ENCODE measurements around the gene FAP. TPM values are rescaled to one million over a fixed set of nuclear protein-coding genes. Genes with fewer than 3 reads are reported as not detected.

The FAP gene
- 50.0 TPM for total RNA-seq

GRCh38 chr2:162243294-162243693 is at the start of gene FAP:
Gene FAP, minus strand, starts transcription at chr2:162243445. Its CDS starts 118 bp downstream, at chr2:162243327.
- DNase-seq = peak; percentile 92

DNA sequence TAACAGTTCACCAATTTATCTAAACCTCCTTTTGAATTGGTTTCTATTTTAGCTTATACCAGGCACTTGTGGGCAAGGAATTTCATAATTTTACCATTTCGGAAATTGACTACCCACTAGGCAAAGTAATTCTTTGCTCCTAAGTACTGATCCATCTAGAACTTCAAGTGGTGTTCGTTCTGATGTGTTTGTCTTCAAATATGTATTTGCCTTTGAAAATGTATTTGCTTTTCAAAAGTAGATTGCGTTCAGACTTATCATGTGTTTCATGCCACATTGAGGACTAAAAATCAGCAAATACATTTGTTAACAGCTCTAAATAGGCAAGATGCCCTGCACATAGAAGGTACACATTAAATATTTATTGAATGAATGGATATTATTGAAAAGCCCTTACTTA is 48.5 kb upstream of the FAP start:
- DNase-seq = no peak

GRCh38 chr2:162282765-162283425 is 39.6 kb upstream of the FAP start:
- peak; percentile 30 for DNase-seq

DNA sequence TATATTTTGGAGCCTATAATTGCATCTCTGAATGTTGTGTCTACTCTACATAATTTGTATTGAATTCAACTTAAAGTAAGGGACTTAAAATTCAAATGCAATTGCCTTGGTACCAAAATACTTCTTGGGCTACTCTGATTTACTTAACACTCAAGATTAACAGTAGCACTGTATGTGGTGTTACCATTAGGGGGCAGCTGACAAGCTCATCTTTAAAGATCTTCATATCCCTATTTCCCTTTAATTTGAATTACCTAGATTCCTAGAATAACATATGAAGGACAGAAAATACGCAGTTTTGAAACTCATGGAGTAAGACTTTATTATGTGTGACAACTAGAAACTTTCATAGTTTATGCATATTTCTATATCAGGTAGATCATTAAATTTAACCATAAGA is 37.4 kb upstream of the FAP start:
- DNase-seq = no peak

DNA sequence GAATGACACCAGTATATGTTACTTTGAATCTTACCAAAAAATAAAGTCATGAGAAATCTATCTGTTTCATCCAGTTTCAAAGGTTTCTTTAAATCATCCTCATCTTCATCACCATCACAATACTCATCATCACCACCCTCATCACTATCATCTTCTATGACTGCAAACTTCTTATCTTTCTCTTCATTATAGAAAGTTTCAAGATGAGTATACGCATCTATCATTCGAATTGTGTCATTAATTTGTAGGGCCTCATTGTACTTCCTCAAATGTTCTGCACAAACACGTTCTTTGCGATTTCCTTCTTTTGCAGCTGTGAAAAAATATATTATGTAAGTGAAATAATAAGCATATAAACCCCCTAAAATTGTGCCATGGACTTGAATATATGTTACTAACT is 34.1 kb upstream of the FAP start:
- no peak for DNase-seq

- no peak for DNase-seq
Measured at GRCh38 chr2:162267996-162268395, 24.8 kb upstream of the FAP start.

GRCh38 chr2:162267496-162267895 is 24.3 kb upstream of the FAP start:
- no peak for DNase-seq

- DNase-seq = peak; percentile 70
Measured at GRCh38 chr2:162266460-162266760, 23.2 kb upstream of the FAP start.

DNA sequence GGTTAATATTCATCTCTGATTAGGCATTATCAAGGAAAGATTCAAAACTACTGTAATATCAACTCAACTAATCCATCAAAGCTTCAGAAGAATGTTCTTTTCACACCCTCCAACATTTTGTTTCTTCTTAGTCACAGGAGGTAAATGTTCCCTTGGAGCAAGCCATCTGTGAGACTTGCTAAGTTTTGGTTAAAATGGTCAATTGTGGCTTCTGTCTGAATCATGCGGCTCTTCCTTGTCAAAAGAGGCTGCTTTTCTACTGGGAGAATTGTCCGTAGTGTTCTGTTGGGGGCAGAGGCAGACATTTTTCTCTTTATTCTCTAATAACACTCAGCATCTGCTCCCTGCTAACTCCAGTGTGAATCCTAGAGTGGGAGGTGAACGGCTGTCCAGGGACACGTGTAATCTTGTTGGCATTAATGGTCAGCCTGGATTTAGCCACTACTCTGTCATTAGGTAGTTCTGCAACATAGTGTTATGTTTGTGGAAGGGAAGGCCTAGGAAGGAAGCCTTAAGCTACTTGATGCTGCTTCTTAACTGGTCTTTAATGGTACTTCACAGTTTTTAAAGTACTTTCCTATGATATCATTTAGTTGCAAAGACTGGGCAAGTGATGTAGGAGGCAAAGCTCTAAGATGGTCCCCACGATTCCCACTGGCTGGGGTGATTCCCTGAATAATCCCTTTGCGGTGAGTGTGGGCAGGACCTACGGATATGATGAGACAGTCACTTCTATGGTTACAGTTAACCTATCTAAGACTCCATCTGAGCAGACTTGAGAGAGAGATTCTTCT is 22.6 kb upstream of the FAP start:
- no peak for DNase-seq

DNA sequence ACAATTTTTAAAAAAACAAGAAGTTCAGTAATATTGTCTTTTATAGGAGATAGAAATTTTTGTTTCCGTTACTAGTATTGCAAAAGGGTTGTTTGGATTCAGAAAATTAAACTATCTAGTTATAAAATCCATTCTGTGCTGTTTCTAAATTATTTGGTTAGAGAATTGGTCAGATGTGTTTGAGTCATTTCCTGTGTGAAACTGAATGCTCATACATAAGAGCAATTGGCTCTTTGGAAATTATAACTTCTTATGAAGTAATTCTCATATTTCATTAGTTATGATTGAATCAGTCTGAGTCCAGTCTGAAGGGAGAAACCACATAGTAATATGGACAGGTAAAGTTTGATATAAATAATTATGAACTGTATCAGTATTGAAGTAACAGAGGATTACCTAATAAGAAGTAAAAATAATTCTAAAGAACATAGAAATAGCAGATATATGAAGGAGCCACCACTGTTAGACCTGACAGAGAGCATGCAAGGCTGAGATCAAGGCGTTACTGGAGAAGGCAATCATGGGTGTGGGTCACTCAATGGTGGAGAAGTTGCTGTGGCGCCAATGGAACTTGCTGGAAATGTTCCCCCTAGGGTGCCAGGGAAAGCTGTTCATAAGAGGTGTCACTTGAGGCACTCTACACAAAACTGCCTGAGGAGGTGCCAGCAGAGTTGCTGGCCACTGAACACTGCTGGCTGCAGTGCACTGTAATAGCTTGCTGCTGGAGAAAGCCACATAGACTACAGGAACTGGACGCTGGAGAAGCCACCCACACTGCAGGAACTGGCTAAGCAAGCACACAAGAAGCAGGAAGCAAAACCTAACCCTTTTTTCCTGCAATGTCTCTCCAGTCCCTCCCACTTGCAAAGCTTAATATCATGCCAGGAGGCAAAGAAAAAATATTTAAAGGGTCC is 18.0 kb upstream of the FAP start:
- no peak for DNase-seq

DNA sequence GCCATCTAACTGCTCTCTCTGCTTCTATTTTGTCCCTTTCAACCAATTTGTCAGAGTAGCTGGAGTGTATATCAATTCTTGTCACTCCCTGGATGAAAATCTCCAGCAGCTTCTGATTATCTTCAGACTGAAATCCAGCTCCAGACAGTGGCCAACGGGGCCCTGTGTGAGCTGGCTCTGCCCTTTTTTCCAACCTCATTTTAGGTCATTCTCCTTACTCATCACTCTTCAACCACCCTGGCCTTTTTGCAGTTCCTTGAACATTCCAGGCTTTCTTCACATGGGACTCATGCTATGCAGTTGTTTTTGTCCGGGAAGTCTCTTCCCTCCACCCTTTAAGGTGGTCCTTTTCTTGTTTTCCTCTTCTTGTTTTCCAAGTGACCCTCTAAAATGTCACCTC is 15.4 kb upstream of the FAP start:
- DNase-seq = no peak

GRCh38 chr2:162258169-162258568 is 14.9 kb upstream of the FAP start:
- no peak for DNase-seq

DNA sequence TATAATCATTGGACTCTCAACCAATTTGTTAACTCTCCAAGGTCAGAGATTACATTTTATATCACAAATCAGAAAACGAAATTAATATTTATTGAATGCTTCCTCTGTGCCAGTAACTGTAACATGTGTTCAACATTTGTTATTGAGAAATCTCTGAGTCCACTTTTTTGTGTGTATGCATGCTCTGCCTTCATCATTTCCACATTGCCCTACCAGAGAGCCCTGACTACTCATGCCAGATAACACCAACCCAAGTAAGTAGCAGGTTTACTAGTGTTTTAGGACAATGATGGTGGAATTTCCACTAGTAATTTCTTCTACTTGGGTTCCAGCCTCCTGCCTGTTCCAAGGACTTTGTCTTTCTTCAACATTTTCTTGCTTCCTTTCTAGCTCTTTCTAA is 14.2 kb upstream of the FAP start:
- no peak for DNase-seq

GRCh38 chr2:162256591-162256991 is 13.3 kb upstream of the FAP start:
- DNase-seq = no peak

DNA sequence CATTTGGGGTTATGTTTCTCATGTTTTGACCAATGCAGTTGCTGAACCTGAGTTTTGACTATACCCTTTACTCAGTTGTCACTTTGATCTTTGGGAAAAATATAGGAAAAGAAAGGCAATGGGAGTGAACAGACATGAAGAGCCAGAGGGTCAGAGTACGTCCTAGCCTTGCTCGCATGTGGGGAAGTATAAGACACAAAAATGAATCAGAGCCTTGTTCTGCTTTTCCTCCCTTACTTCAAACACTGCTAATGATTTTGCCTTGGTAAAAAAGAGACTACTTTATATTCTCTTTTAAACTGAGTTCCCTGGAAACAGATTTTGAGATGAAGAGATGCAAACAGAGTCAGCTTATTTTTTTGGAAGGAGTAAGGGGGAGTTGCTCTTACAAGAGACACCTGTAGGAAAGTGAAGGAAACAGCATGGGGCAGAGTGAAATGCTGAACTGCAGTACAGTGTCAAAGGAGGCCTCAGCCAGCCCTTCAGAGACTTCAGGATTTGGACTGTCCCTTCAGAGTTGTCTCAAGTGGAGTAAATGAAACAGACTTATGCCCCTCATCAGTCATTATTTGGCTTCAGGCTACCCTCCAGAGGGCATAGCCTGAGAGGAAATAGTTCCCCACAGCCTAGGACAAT is 11.1 kb upstream of the FAP start:
- DNase-seq = no peak

GRCh38 chr2:162253435-162253834 is 10.2 kb upstream of the FAP start:
- DNase-seq = no peak

DNA sequence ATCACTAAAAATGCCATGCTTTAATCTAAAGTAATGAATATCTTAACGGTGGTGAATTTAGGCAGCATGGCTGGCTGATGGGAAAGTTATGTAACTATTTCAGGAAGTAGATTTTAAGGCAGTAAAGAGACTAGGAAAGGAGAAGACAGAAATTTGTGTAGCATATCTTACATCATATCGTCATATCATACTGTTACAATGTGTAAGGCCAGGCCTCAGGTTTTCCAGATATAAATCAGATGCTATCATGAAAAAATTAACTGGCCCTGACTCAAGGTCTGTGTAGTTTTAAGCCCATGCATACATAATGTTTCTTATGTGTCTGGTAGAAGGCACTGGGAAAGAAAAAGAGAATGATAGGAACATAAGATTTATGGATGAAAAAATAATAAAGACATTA is 8.9 kb upstream of the FAP start:
- DNase-seq = no peak

DNA sequence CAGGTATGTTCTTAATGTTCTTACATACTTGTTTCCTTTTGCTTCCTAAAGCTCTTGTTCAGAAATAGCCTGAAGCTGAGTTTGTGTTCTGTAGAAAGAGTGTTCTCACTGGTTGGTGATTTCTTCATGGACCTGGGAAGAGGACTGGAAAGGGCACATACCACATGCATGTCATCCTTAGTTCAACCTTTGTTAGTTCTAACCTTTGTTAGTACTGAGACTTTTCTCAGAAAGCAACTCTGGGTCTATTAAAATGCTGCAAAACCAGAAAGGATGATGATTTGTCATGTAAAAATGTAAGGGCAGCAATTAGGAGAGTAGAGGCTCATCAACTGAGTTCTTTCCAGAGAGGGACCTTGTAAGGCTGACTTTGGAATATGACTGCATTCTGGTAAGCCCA is 2.5 kb upstream of the FAP start:
- no peak for DNase-seq

GRCh38 chr2:162245061-162245460 is 1.8 kb upstream of the FAP start:
- DNase-seq = no peak

- DNase-seq = peak; percentile 59
Measured at GRCh38 chr2:162244541-162245031, 1.3 kb upstream of the FAP start.

DNA sequence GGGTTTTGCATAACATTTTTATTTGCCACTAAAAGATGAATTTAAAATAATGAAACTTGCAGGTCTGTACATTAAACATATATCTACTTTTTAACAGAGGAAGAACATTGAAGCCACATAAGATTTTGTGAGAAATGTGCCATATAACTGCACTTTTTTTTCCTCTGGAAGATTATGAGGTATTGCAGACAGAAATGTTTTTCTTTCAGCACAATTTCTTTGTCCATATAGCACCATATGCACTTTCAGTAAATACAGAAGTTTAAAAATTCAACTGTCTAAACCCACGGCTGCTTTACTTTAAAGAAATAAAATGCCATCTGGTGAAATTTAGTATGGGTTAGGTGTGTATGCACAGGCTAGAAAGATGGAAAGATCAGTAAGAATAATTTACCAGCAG is 470 bp upstream of the FAP start:
- DNase-seq = no peak

- peak; percentile 41 for DNase-seq
Measured at GRCh38 chr2:162242586-162243280, 512 bp downstream of the FAP start.
